HepG2 (cell line): ENCODE data around the gene GORASP2. TPM values are rescaled to one million over a fixed set of nuclear protein-coding genes. Genes with fewer than 3 reads are reported as not detected.
A peak's percentile ranks its signal among the peaks of the same experiment; 100 is the strongest.

Source experiments
- ATAC-seq: fragments of 200-7000 bp; cut with Tn5 transposase; 3 replicates; pipeline ENCODE4 v1.9.1; 2020; ENCODE audit warnings: mild to moderate bottlenecking, moderate library complexity
- BruUV-seq: library from RNA; stranded (reverse); fragments of 400-500 nt; replicated peaks from 2 replicates; lab custom pipeline; 2021; lab: Mats Ljungman, UMichigan
- CTCF ChIA-PET: fragments of 300-600 bp; formaldehyde crosslinking; extraction: SDS; loops from one replicate; lab custom pipeline; 2021; ENCODE audit warnings: low total read pairs, inconsistent platforms, low intra/inter-chr PET ratio; lab: Yijun Ruan, JAX
- POLR2A ChIA-PET: fragments of 350-600 bp; sonication (Branson Sonifier 250); formaldehyde crosslinking; loops from one replicate; lab custom pipeline; 2020; ENCODE audit warnings: antibody characterized with exemption, inconsistent platforms; lab: Yijun Ruan, JAX
- DNase-seq: peaks from one replicate; pipeline ENCODE4 v3.0.0-alpha.2; 2015; ENCODE audit warnings: low spot score
- FAIRE-seq: peaks from 3 replicates; lab custom pipeline; 2011; peaks lifted over from hg19 to GRCh38; lab: Jason Lieb, UNC
- H2AFZ ChIP-seq: one replicate; pipeline ENCODE4 v1.6.1; 2011; ENCODE audit warnings: low read length, inconsistent platforms
- H3K27ac ChIP-seq: fragments of 300-600 bp; 3 replicates; pipeline ENCODE4 v1.8.0; 2011; ENCODE audit warnings: mixed run types, mild to moderate bottlenecking, mixed read lengths, low read length, inconsistent platforms; ENCODE audit not compliant: insufficient read depth; ENCODE audit errors: extremely low read length
- H3K27me3 ChIP-seq, 2 experiments: fragments of 200-600 bp in 1 of 2; 2 replicates in 1 of 2; 3 replicates in 1 of 2; pipeline versions ENCODE4 v1.6.0 to v1.8.0; 2011; ENCODE audit warnings: low read length in 2 of 2, mild to moderate bottlenecking in 2 of 2, moderate library complexity in 2 of 2, inconsistent platforms in 1 of 2; ENCODE audit not compliant: insufficient read depth in 2 of 2, control insufficient read depth in 1 of 2
- H3K36me3 ChIP-seq, 2 experiments: fragments of 200-600 bp in 1 of 2; replicated peaks in 1 of 2; 2 replicates in 1 of 2; 3 replicates in 1 of 2; pipeline versions ENCODE4 v1.5.1 to v1.8.0; 2011; ENCODE audit warnings: low read length in 2 of 2, inconsistent platforms in 1 of 2; ENCODE audit not compliant: insufficient read depth in 2 of 2, control insufficient read depth in 1 of 2
- H3K4me1 ChIP-seq: 2 replicates; pipeline ENCODE4 v1.5.1; 2012; ENCODE audit warnings: low read length, inconsistent platforms; ENCODE audit not compliant: insufficient read depth
- H3K4me2 ChIP-seq: 2 replicates; pipeline ENCODE4 v1.6.0; 2011; ENCODE audit warnings: low read depth, low read length, inconsistent platforms
- H3K4me3 ChIP-seq, 3 experiments: fragments of 200-600 bp in 1 of 3; sonication (generic), shearing (Covaris generic) in 1 of 3; replicated peaks in 1 of 3; 2 replicates each; pipeline ENCODE4 v1.5.1; 2011 to 2016; ENCODE audit warnings: low read length in 3 of 3, inconsistent platforms in 2 of 3, low read depth in 2 of 3, mild to moderate bottlenecking in 2 of 3, control low read depth in 1 of 3, mixed read lengths in 1 of 3; ENCODE audit not compliant: insufficient read depth in 1 of 3
- H3K79me2 ChIP-seq: one replicate; pipeline ENCODE4 v1.6.1; 2011; ENCODE audit warnings: low read length, inconsistent platforms; ENCODE audit not compliant: insufficient read depth
- H3K9ac ChIP-seq: 2 replicates; pipeline ENCODE4 v1.6.0; 2011; ENCODE audit warnings: mild to moderate bottlenecking, low read depth, low read length, inconsistent platforms; ENCODE audit not compliant: insufficient read depth
- H3K9me3 ChIP-seq: 2 replicates; pipeline ENCODE4 v1.5.1; 2012; ENCODE audit warnings: mild to moderate bottlenecking, low read length
- H4K20me1 ChIP-seq: 2 replicates; pipeline ENCODE4 v1.6.0; 2011; ENCODE audit warnings: inconsistent platforms, mild to moderate bottlenecking, low read length, moderate library complexity; ENCODE audit not compliant: insufficient read depth
- BHLHE40 ChIP-seq: IDR thresholded peaks from 2 replicates; pipeline ENCODE4 v1.6.1; 2011; ENCODE audit warnings: low read length, improper control_type of control experiment
- HMG20A ChIP-seq: IDR thresholded peaks from 2 replicates; pipeline ENCODE4 v1.6.1; 2016; ENCODE audit warnings: borderline replicate concordance
- MAF1 ChIP-seq: sonication (generic); formaldehyde crosslinking; IDR thresholded peaks from 2 replicates; pipeline ENCODE4 v1.5.0; 2020; ENCODE audit warnings: missing genetic modification reagents, borderline replicate concordance
- PHB2 ChIP-seq: fragments of 450-650 bp; IDR thresholded peaks from 2 replicates; pipeline ENCODE4 v1.6.1; 2018; ENCODE audit not compliant: partially characterized antibody
- SRF ChIP-seq: IDR thresholded peaks from 2 replicates; pipeline ENCODE4 v1.6.1; 2011; ENCODE audit warnings: mild to moderate bottlenecking, low read depth, low read length, moderate library complexity
- ZNF224 ChIP-seq: sonication (generic); formaldehyde crosslinking; IDR thresholded peaks from 2 replicates; pipeline ENCODE4 v1.5.0; 2020; ENCODE audit warnings: mild to moderate bottlenecking, missing genetic modification reagents
- ZNF33A ChIP-seq: sonication (generic); formaldehyde crosslinking; IDR thresholded peaks from 2 replicates; pipeline ENCODE4 v1.5.1; 2020; ENCODE audit warnings: missing genetic modification reagents, mild to moderate bottlenecking, moderate library complexity, borderline replicate concordance
- ZNF589 ChIP-seq: sonication (generic); formaldehyde crosslinking; conservative IDR thresholded peaks from 2 replicates; pipeline ENCODE4 v1.8.0; 2022; ENCODE audit warnings: mild to moderate bottlenecking, moderate library complexity, missing genetic modification reagents
- ZNF777 ChIP-seq: sonication (generic); formaldehyde crosslinking; IDR thresholded peaks from 2 replicates; pipeline ENCODE4 v1.4.0; 2020; ENCODE audit warnings: missing genetic modification reagents
- in situ Hi-C: cut with HindIII; loops from 2 replicates; pipeline ENCODE4 v1.10.0; 2017; ENCODE audit warnings: low pct_unique_long_range_greater_than_20kb; ENCODE audit not compliant: extremely low pct_ligation_motif_present
- intact Hi-C: fragments of 100-400 bp; cut with micrococcal nuclease; formaldehyde crosslinking; loops from one replicate; pipeline ENCODE4 v1.10.0; 2022; ENCODE audit not compliant: unreplicated experiment
- polyA plus RNA-seq, 8 experiments: library from polyadenylated mRNA; depleted of rRNA in 3 of 8; stranded (reverse) in 7 of 8; unstranded in 1 of 8; fragments of >200 nt; fragmentation: Illumina TruSeq in 4 of 8; extraction: Trizol in 4 of 8; gene quantifications; 2 replicates each; pipeline versions ENCODE4 v1.2.1 to v1.2.3, GENCODE V29; 2011 to 2016; ENCODE audit warnings: low read depth in 4 of 8, missing spikeins in 1 of 8, mixed read lengths in 1 of 8; ENCODE audit not compliant: insufficient read depth in 1 of 8
- total RNA-seq, 5 experiments: library from RNA; depleted of rRNA; stranded (reverse); fragments of >200 nt; fragmentation: Illumina TruSeq; extraction: Trizol; gene quantifications; 2 replicates each; pipeline ENCODE4 v1.2.3, GENCODE V29; 2016; ENCODE audit warnings: low read depth in 1 of 5
- TF ChIP-seq, protein P1 (sequence below): sonication (generic); formaldehyde crosslinking; conservative IDR thresholded peaks from 2 replicates; pipeline ENCODE4 v1.4.0; 2020; ENCODE audit warnings: missing genetic modification reagents

Gene GORASP2
- total and polyA plus RNA-seq, 2 of the 13 experiments (the other 11 are each of a cell fraction or from before 2014, with no cell fraction given), result 103 to 239 TPM

DNA sequence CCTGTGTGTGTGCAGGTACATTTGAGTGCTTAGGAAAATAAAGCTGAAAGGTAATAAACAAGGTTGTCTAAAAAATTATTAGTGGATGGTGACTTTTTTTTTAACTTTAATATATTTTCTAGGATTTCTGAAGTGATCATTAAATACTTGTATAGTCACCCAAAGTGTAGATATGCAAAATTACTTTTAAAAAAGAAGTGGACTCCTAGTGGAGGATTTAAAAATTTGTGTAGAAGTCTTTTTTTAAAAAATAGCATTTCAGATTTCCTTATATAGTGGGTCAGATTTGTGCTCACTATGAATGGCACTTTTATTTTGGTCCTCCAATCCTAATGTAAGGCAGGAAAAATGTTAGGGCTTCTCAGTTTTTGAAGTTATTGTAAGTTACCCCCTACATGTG lies 3.9 kb downstream of the GORASP2 start:
- in situ Hi-C loops, result no loop called here
- intact Hi-C loops, result loop anchor here (5.0 kb wide), 1 partner anchor 34 kb away; no protein-coding TSS in a partner anchor
- Histone ChIP-seq H3K9ac (peak overlapping the region; percentile 8; the same call in 1 of the 2 replicates), H3K79me2 (peaks cover 91% of the 10 kb centered on the region), H3K27me3 (no peaks in the 10 kb centered on the region; a peak in 1 of 5 replicates)
- DNase-seq (no peak), FAIRE-seq (no peak)
- CTCF ChIA-PET, result no interaction called here
- no TSS peak for BruUV-seq
- POLR2A ChIA-PET, result no interaction called here
- TF ChIP-seq BHLHE40 (no peak), ZNF224 (CRISPR knock-in tag) (no peak), SRF (no peak), HMG20A (CRISPR knock-in tag) (no peak), ZNF589 (CRISPR knock-in tag) (no peak), MAF1 (CRISPR knock-in tag) (no peak), ZNF777 (no peak), ZNF33A (CRISPR knock-in tag) (no peak), PHB2 (no peak)
- TF ChIP-seq, protein P1, sequence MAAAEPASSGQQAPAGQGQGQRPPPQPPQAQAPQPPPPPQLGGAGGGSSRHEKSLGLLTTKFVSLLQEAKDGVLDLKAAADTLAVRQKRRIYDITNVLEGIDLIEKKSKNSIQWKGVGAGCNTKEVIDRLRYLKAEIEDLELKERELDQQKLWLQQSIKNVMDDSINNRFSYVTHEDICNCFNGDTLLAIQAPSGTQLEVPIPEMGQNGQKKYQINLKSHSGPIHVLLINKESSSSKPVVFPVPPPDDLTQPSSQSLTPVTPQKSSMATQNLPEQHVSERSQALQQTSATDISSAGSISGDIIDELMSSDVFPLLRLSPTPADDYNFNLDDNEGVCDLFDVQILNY, result no peak
- TF ChIP-seq, all 625 proteins: peak for 0
- H3K36me3 ChIP-seq, result peaks cover 5 to 28% of the 10 kb centered on the region in 2 experiments
- H4K20me1 ChIP-seq, result peaks cover 80% of the 10 kb centered on the region
- ATAC-seq, result no peak
- H3K9me3 ChIP-seq, result no peaks in the 10 kb centered on the region
- H3K4me1 ChIP-seq, result peaks cover 63% of the 10 kb centered on the region
- peak overlapping the region in 1 of 3 experiments; percentile 3; a peak in 1 of 6 replicates for H3K4me3 ChIP-seq
- H2AFZ ChIP-seq, result no peak overlapping the region
- H3K27ac ChIP-seq, result no peak overlapping the region
- peak overlapping the region; percentile 91 for H3K4me2 ChIP-seq
